Astrocyte of the spinal cord (primary cell): ENCODE data around the gene AFG3L2.

Experiments
- DNase-seq: peaks from one replicate; pipeline ENCODE4 v3.0.0; 2011; ENCODE audit warnings: low read depth, low spot score
- H3K4me3 ChIP-seq: 2 replicates; pipeline ENCODE4 v1.5.1; 2011; ENCODE audit warnings: low read depth, mild to moderate bottlenecking, low read length, moderate library complexity
- in situ Hi-C: cut with HindIII; loops from 2 replicates; pipeline ENCODE4 v1.10.0; 2017; ENCODE audit warnings: low sequenced_read_pairs
- TF ChIP-seq, protein P1 (sequence below): IDR thresholded peaks from 2 replicates; pipeline ENCODE4 v1.5.1; 2012; ENCODE audit warnings: low read depth, mild to moderate bottlenecking, low read length, inconsistent platforms

Gene AFG3L2

DNA sequence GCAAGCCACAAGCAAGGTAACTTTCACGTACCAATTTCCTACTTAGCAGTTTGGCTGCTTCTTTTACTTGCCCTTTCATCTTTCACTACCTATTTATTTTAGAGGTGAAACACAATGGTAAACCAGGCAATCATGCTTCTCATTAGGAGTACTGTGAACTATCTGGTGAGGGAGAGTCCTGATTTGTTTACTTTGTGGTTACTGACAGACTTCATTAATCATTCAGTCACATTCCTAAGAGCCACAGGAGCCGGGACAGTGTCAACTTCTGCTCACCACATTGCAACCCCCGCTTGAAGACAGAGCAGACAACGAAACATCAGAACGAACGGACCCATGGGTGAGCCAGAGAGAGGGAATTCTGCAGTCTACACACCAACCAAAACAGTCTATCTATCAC is 40.1 kb downstream of the AFG3L2 start:
- in situ Hi-C loops: no loop called here
- DNase-seq: peak; percentile 39
- TF ChIP-seq, protein P1, sequence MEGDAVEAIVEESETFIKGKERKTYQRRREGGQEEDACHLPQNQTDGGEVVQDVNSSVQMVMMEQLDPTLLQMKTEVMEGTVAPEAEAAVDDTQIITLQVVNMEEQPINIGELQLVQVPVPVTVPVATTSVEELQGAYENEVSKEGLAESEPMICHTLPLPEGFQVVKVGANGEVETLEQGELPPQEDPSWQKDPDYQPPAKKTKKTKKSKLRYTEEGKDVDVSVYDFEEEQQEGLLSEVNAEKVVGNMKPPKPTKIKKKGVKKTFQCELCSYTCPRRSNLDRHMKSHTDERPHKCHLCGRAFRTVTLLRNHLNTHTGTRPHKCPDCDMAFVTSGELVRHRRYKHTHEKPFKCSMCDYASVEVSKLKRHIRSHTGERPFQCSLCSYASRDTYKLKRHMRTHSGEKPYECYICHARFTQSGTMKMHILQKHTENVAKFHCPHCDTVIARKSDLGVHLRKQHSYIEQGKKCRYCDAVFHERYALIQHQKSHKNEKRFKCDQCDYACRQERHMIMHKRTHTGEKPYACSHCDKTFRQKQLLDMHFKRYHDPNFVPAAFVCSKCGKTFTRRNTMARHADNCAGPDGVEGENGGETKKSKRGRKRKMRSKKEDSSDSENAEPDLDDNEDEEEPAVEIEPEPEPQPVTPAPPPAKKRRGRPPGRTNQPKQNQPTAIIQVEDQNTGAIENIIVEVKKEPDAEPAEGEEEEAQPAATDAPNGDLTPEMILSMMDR: no peak
- no peak overlapping the region for H3K4me3 ChIP-seq

DNA sequence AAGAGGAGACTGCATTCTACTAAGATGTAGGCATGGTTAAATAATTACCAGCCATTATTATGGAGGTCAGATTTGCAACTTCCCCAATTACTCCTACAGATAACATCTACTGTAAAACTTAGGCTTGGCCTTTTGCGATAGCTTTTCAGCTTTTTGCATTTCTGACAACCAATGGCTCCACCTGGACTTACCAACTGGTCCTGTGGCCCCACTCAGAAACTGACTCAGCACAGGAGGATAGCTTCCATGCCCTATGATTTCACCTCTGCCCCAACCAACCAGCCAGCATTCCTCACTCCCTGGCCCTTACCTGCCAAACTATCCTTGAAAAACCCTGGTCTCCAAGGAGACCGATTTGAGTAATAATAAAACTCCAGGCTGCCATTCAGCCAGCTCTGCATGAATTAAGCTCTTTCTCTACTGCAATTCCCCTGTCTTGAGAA is 40.8 kb downstream of the AFG3L2 start:
- TF ChIP-seq, protein P1: no peak
- in situ Hi-C loops: no loop called here
- H3K4me3 ChIP-seq: no peak overlapping the region
- no peak for DNase-seq

DNA sequence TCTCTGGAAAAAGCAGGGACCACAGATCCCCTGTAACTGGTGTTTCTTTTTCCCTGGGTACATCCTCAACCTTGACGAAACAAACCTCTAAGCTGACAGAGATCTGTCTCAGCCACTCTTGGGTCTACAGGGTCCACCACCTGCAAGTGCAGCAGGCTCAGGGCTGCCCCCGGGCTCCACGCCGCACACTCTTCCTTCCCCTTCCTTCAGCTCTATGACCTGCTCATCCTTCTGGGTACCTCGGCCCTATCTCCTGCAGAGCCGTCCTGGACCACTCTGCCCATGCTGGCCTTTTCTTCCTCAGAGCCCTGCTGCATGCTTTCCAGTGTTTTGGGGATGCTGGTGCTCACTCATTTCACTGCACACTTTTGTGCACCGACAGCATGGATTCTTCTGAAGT is 41.5 kb downstream of the AFG3L2 start:
- no peak overlapping the region for H3K4me3 ChIP-seq
- DNase-seq: no peak
- TF ChIP-seq, protein P1: no peak
- in situ Hi-C loops: no loop called here

DNA sequence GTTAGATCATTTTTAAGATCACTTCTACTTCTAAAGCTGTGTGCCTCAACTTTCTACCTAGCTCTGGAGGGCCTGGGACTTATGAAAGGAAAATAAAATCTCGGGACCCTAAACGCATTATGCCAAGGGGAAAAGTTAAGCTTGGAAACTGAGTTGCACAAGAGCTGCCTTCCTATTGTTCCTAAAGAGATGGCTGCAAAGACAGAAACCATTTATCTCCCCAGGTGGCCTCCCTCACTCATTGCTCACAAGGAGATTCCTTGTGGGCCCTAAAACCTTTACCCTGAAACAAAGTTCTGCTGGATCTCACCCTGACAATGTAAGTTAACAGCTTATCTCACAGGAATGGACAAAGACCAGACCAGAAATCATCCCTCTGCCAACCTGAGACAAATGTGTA is 42.2 kb downstream of the AFG3L2 start:
- H3K4me3 ChIP-seq: no peak overlapping the region
- no peak for DNase-seq
- in situ Hi-C loops: no loop called here
- TF ChIP-seq, protein P1: no peak

DNA sequence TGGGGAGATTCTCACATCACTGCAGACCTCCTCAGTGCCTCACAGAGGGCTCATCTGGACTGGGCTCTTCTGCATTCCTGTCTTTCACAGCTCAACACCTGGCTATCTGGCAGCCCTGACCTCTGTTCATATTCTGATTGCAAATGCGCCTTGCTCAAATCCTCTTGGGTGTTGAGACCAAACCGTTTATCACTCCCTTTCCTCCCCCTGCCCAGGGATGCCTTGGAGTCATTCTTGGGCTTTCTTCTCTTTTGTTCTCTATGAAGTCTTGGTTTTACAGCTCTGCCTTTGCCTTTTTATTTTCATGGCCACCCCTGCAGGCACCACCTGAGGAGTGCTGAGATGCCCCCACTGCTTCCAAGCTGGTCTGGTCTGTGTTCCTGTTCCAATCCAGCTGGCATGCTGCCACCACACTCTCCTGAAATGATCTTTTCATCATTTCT is 42.6 kb downstream of the AFG3L2 start:
- in situ Hi-C loops: no loop called here

DNA sequence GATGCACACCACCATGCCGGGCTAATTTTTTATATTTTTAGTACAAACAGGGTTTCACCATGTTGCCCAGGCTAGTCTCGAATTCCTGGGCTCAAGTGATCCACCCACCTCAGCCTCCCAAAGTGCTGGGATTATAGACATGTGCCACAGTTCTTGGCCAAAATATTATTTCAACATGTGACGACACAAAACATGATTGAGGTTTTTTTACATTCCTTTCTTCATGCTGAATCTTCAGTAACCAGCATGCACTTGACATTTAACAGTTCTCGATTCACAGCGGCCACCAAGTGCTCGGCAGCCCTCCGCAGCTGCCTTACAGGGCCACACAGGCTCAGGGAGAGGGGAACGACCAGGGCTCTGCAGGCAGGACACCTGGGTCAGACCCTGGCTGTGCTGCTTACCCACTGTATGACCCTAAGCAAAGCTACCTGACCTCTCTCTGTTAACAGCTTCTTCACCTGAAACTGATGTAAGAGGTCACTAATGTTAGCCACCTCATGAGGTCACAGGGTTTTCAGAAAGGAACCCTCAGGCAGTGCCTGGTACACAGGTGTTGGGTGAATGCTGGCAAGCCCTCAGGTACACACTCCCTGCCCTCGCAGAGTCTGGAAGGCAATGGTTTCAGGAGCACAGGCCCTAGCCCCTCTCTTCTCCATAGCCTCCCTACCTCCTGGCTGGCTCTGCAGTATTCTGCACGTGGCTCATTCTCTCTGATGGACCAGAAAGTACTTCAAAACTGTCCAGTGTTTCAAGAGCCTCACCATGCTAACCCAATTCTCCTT is 43.3 kb downstream of the AFG3L2 start:
- in situ Hi-C loops: no loop called here
- TF ChIP-seq, protein P1: no peak

More for the DNA sequence above, 42.6 kb downstream of the AFG3L2 start:
- no peak overlapping the region for H3K4me3 ChIP-seq
- DNase-seq: no peak
- TF ChIP-seq, protein P1: no peak

More for the DNA sequence above, 43.3 kb downstream of the AFG3L2 start:
- no peak overlapping the region for H3K4me3 ChIP-seq
- DNase-seq: no peak
